ENCODE measurements around the gene MCU.

- TF ChIP-seq TAF1 (IDR thresholded peaks at IDR 0.05; ENCODE audit: low read depth) (no peak), MXI1 (conservative IDR thresholded peaks at IDR 0.05; ENCODE audit: poor library complexity, severe bottlenecking) (no peak), EZH2 (IDR thresholded peaks at IDR 0.05; ENCODE audit: borderline replicate concordance, insufficient read depth, low read length, poor library complexity, severe bottlenecking) (no peak), POLR2AphosphoS5 (IDR thresholded peaks at IDR 0.05) (no peak), SMC3 (conservative IDR thresholded peaks at IDR 0.05; ENCODE audit: poor library complexity) (no peak), EP300 (conservative IDR thresholded peaks at IDR 0.05; ENCODE audit: poor library complexity, severe bottlenecking) (no peak), RAD21 (conservative IDR thresholded peaks at IDR 0.05) (no peak)
- TF ChIP-seq, protein P1, sequence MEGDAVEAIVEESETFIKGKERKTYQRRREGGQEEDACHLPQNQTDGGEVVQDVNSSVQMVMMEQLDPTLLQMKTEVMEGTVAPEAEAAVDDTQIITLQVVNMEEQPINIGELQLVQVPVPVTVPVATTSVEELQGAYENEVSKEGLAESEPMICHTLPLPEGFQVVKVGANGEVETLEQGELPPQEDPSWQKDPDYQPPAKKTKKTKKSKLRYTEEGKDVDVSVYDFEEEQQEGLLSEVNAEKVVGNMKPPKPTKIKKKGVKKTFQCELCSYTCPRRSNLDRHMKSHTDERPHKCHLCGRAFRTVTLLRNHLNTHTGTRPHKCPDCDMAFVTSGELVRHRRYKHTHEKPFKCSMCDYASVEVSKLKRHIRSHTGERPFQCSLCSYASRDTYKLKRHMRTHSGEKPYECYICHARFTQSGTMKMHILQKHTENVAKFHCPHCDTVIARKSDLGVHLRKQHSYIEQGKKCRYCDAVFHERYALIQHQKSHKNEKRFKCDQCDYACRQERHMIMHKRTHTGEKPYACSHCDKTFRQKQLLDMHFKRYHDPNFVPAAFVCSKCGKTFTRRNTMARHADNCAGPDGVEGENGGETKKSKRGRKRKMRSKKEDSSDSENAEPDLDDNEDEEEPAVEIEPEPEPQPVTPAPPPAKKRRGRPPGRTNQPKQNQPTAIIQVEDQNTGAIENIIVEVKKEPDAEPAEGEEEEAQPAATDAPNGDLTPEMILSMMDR (IDR thresholded peaks at IDR 0.05; ENCODE audit: poor library complexity, severe bottlenecking), result no peak
Measured at GRCh38 chr10:72667207-72667864, 24.6 kb upstream of the MCU start.

All from neural cell (in vitro differentiated cells).